Fibroblast of lung (primary cell): ENCODE data around the gene WNT2B. TPM values are rescaled to one million over a fixed set of nuclear protein-coding genes. Genes with fewer than 3 reads are reported as not detected.
A peak's percentile ranks its signal among the peaks of the same experiment; 100 is the strongest.

Source experiments
- DNase-seq, 2 donors: peaks; one replicate each; pipeline versions ENCODE4 v3.0.0 to v3.0.0-alpha.2; 2010; ENCODE audit warnings: low read depth in 2 of 2
- H2AFZ ChIP-seq: 2 replicates; pipeline ENCODE4 v1.5.1; 2012; ENCODE audit warnings: low read length, control low read depth, inconsistent platforms
- H3K27ac ChIP-seq: 2 replicates; pipeline ENCODE4 v1.5.1; 2011; ENCODE audit warnings: low read length, control low read depth; ENCODE audit not compliant: insufficient read depth
- H3K27me3 ChIP-seq: 2 replicates; pipeline ENCODE4 v1.5.1; 2011; ENCODE audit warnings: mild to moderate bottlenecking, low read length; ENCODE audit not compliant: control insufficient read depth, insufficient read depth
- H3K36me3 ChIP-seq: 2 replicates; pipeline ENCODE4 v1.5.1; 2011; ENCODE audit warnings: low read length; ENCODE audit not compliant: control insufficient read depth, insufficient read depth
- H3K4me1 ChIP-seq: 2 replicates; pipeline ENCODE4 v1.5.1; 2011; ENCODE audit warnings: low read length; ENCODE audit not compliant: control insufficient read depth, insufficient read depth; ENCODE audit errors: extremely low read depth
- H3K4me2 ChIP-seq: 2 replicates; pipeline ENCODE4 v1.5.1; 2011; ENCODE audit warnings: low read length, control low read depth; ENCODE audit not compliant: insufficient read depth; ENCODE audit errors: extremely low read depth
- H3K4me3 ChIP-seq, 4 experiments: fragments of 200-600 bp in 1 of 4; sonication (generic) in 1 of 4; replicated peaks in 1 of 4; 2 replicates each; pipeline ENCODE4 v1.5.1; 2011 to 2016; ENCODE audit warnings: low read length in 4 of 4, low read depth in 3 of 4, mild to moderate bottlenecking in 3 of 4, control low read depth in 2 of 4, inconsistent platforms in 1 of 4, mixed read lengths in 1 of 4; ENCODE audit not compliant: insufficient read depth in 1 of 4; ENCODE audit errors: control extremely low read depth in 1 of 4
- H3K79me2 ChIP-seq: 2 replicates; pipeline ENCODE4 v1.5.1; 2012; ENCODE audit warnings: mild to moderate bottlenecking, low read length, inconsistent platforms; ENCODE audit not compliant: control insufficient read depth, insufficient read depth
- H3K9ac ChIP-seq: 2 replicates; pipeline ENCODE4 v1.5.1; 2011; ENCODE audit warnings: mild to moderate bottlenecking, low read length, control low read depth; ENCODE audit not compliant: insufficient read depth
- H3K9me3 ChIP-seq: 2 replicates; pipeline ENCODE4 v1.5.1; 2012; ENCODE audit warnings: low read depth, low read length; ENCODE audit not compliant: control insufficient read depth, insufficient read depth
- H4K20me1 ChIP-seq: 2 replicates; pipeline ENCODE4 v1.5.1; 2011; ENCODE audit warnings: low read length; ENCODE audit not compliant: control insufficient read depth, insufficient read depth; ENCODE audit errors: extremely low read depth
- CTCF ChIP-seq, 2 donors: IDR thresholded peaks in 1 of 2; conservative IDR thresholded peaks in 1 of 2; 1 replicate in 1 of 2; 2 replicates in 1 of 2; pipeline ENCODE4 v1.5.1; 2011 to 2012; ENCODE audit warnings: low read length in 2 of 2, control low read depth in 1 of 2, inconsistent platforms in 1 of 2, low read depth in 1 of 2, mild to moderate bottlenecking in 1 of 2
- EZH2 ChIP-seq: IDR thresholded peaks from 2 replicates; pipeline ENCODE4 v1.5.1; 2012; ENCODE audit warnings: low read length, control low read depth, mild to moderate bottlenecking; ENCODE audit errors: missing control alignments
- polyA plus RNA-seq, 2 donors: library from polyadenylated mRNA; depleted of rRNA in 1 of 2; stranded (reverse) in 1 of 2; unstranded in 1 of 2; fragments of >200 nt; gene quantifications; 2 replicates each; pipeline ENCODE4 v1.2.1, GENCODE V29; 2011 to 2012; ENCODE audit warnings: missing spikeins in 1 of 2
- total RNA-seq: library from RNA; depleted of rRNA; stranded (reverse); fragments of >200 nt; gene quantifications from 2 replicates; pipeline ENCODE4 v1.2.1, GENCODE V29; 2014

WNT2B gene
- total and polyA plus RNA-seq, 2 donors (not counting 1 experiment from before 2014, with no cell fraction given) = 2.0 to 3.5 TPM

- Histone ChIP-seq H3K79me2 (no peaks in the 10 kb centered on the region), H3K9ac (no peak overlapping the region), H3K4me2 (no peak overlapping the region), H4K20me1 (no peaks in the 10 kb centered on the region), H3K36me3 (peaks cover 2% of the 10 kb centered on the region), H3K4me3 (no peak overlapping the region), H3K27ac (no peak overlapping the region), H3K9me3 (no peaks in the 10 kb centered on the region), H3K4me1 (peaks cover 12% of the 10 kb centered on the region), H3K27me3 (no peaks in the 10 kb centered on the region), H2AFZ (no peak overlapping the region)
- no peak for DNase-seq
- TF ChIP-seq EZH2 (no peak), CTCF (conservative IDR thresholded peaks at IDR 0.05 in 1 of 2, IDR thresholded peaks at IDR 0.05 in 1 of 2; ENCODE audit: low read depth in 1 of 2, low read length in 2 of 2) (no peak)
Measured at GRCh38 chr1:112541299-112541698, 32.5 kb downstream of the WNT2B start.

- no peak for DNase-seq
- H3K79me2 ChIP-seq = no peaks in the 10 kb centered on the region
- no peaks in the 10 kb centered on the region for H3K36me3 ChIP-seq
- peaks cover 12% of the 10 kb centered on the region for H3K4me1 ChIP-seq
- no peak overlapping the region for H2AFZ ChIP-seq
- H3K9ac ChIP-seq = no peak overlapping the region
- no peaks in the 10 kb centered on the region for H3K9me3 ChIP-seq
- no peaks in the 10 kb centered on the region for H4K20me1 ChIP-seq
- no peak overlapping the region for H3K27ac ChIP-seq
- H3K27me3 ChIP-seq = no peaks in the 10 kb centered on the region
- no peak overlapping the region for H3K4me3 ChIP-seq
- TF ChIP-seq CTCF (conservative IDR thresholded peaks at IDR 0.05 in 1 of 2, IDR thresholded peaks at IDR 0.05 in 1 of 2; ENCODE audit: low read depth in 1 of 2, low read length in 2 of 2) = no peak
- TF ChIP-seq EZH2 = no peak
- H3K4me2 ChIP-seq = no peak overlapping the region
Measured at GRCh38 chr1:112542206-112542973, 33.6 kb downstream of the WNT2B start.

- DNase-seq = peak; percentile 93 to 96
- H4K20me1 ChIP-seq = no peaks in the 10 kb centered on the region
- H3K4me3 ChIP-seq = no peak overlapping the region
- no peaks in the 10 kb centered on the region for H3K9me3 ChIP-seq
- H3K36me3 ChIP-seq = no peaks in the 10 kb centered on the region
- H3K27me3 ChIP-seq = no peaks in the 10 kb centered on the region
- H3K9ac ChIP-seq = peak overlapping the region; percentile 24
- peaks cover 12% of the 10 kb centered on the region for H3K4me1 ChIP-seq
- H3K79me2 ChIP-seq = no peaks in the 10 kb centered on the region
- H2AFZ ChIP-seq = no peak overlapping the region
- TF ChIP-seq CTCF (conservative IDR thresholded peaks at IDR 0.05 in 1 of 2, IDR thresholded peaks at IDR 0.05 in 1 of 2; ENCODE audit: low read depth in 1 of 2, low read length in 2 of 2) (no peak), EZH2 (no peak)
- peak overlapping the region; percentile 69 for H3K4me2 ChIP-seq
- H3K27ac ChIP-seq = peak overlapping the region; percentile 91
Measured at GRCh38 chr1:112544011-112544688, 35.4 kb downstream of the WNT2B start.
